ENCODE measurements around the gene CCDC197. TPM values are rescaled to one million over a fixed set of nuclear protein-coding genes. Genes with fewer than 3 reads are reported as not detected.

The CCDC197 gene
- total RNA-seq, 2 experiments from 2014 or later, result not detected

DNA sequence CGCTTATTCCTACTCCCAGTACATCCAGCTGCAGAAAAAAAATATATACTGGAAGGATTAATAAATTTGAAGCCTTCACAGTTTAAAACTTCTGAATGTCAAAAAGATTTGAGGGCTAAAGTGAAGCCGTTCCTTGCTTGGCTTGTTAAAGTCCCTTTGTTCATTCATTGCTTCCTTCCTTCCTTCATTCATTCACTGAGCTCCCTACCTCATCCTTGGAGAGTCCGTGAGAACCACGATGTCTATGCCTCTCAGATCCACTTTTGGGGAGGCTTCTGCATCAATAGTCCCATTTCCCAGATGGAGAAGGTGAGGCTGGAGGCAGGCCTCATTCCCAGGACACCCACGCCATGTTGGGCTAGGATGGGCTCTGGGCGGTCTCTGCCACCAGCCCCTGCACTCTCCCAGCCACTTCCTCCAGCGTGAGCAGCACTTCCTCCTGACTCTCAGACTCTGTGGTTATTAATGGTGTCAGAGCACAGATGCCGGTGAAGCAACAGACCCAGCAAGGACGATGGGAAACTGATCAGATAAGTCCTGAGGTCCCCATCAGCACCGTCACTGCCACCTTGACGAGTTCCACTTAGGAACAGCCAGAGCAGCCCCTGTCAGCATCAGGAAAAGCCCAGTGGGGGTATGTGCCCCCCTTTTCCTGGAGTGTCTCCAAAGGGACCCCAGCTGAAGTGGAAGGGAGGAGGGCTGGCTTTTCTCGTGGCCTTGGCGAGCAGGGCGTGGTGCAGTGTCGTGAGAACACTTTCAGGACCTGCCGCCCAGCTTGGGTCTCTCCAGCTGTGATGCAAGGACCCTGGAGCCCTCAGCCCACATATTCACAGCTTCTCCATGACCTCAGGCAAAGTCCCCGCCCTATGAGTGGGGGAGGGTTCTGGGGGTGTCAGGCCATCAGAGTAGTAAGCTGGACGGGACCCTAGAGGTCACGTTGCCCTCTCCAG lies 41.9 kb upstream of the CCDC197 start:
- ChIA-PET POLR2A (interaction anchor here (0.9 to 3.2 kb wide), 8 partner anchors 9 to 37 kb away, joined by 3 to 19 read pairs (median 4); no protein-coding TSS in a partner anchor), CTCF (interaction anchor here (0.8 to 12.0 kb wide), 9 partner anchors 13 to 177 kb away, joined by 3 to 170 read pairs (median 5); no protein-coding TSS in a partner anchor)
- H3K4me3 Mint-ChIP-seq, result peak overlapping the region; percentile 83
- H3K36me3 Mint-ChIP-seq (ENCODE audit: low read depth), result peaks cover 9% of the 10 kb centered on the region
- H3K27ac Mint-ChIP-seq, result peak overlapping the region; percentile 99
- peaks cover 87% of the 10 kb centered on the region for H3K4me1 Mint-ChIP-seq (ENCODE audit: low read depth)
- peak; percentile 25 for ATAC-seq
- no peaks in the 10 kb centered on the region for H3K27me3 Mint-ChIP-seq
- intact Hi-C loops (cut with micrococcal nuclease), result loop anchor here (10.0 kb wide), 1 partner anchor 180 kb away; no protein-coding TSS in a partner anchor
- H3K9me3 Mint-ChIP-seq, result no peaks in the 10 kb centered on the region
- TF ChIP-seq, protein P1, sequence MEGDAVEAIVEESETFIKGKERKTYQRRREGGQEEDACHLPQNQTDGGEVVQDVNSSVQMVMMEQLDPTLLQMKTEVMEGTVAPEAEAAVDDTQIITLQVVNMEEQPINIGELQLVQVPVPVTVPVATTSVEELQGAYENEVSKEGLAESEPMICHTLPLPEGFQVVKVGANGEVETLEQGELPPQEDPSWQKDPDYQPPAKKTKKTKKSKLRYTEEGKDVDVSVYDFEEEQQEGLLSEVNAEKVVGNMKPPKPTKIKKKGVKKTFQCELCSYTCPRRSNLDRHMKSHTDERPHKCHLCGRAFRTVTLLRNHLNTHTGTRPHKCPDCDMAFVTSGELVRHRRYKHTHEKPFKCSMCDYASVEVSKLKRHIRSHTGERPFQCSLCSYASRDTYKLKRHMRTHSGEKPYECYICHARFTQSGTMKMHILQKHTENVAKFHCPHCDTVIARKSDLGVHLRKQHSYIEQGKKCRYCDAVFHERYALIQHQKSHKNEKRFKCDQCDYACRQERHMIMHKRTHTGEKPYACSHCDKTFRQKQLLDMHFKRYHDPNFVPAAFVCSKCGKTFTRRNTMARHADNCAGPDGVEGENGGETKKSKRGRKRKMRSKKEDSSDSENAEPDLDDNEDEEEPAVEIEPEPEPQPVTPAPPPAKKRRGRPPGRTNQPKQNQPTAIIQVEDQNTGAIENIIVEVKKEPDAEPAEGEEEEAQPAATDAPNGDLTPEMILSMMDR (IDR thresholded peaks at IDR 0.05), result no peak
- DNase-seq, result peak; percentile 68

DNA sequence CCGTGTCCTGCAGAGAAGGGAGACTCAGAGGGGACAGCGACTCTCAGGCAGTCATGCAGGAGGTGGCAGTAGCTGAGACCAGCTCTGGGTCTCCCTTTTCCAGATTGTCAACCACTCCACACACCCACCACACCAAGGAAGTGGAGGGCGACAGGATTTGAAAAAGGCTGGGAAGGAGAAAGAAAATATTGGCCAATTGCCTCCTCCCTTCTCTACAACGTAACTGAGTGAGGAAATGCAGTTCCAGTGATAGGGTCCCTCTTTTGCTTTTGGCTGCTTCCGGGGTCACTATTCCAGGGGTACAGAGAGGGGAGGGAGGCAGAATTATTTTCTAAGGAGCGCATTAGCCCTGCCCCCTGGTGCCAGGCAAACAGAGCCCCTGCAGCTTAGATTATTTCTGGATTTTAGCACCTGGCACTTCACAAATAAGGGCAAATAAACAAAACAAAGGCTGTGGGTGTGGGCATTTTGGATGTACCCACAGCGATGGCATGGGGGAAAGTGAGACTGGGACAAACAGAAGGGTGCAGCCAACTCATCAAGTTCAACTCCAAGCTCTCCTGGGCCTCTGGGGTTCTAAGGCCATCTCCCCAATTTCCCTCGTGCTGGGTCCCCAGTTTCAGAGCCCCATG lies 41.1 kb upstream of the CCDC197 start:
- POLR2A ChIA-PET, result interaction anchor here (0.9 to 3.2 kb wide), 8 partner anchors 8 to 36 kb away, joined by 3 to 19 read pairs (median 4); no protein-coding TSS in a partner anchor
- no peaks in the 10 kb centered on the region for H3K27me3 Mint-ChIP-seq
- H3K36me3 Mint-ChIP-seq (ENCODE audit: low read depth), result peaks cover 9% of the 10 kb centered on the region
- H3K27ac Mint-ChIP-seq, result peak overlapping the region; percentile 99
- intact Hi-C loops (cut with micrococcal nuclease), result loop anchor here (10.0 kb wide), 1 partner anchor 179 kb away; no protein-coding TSS in a partner anchor
- ATAC-seq, result no peak
- TF ChIP-seq, protein P1 (IDR thresholded peaks at IDR 0.05), result no peak
- DNase-seq, result no peak
- no peaks in the 10 kb centered on the region for H3K9me3 Mint-ChIP-seq
- CTCF ChIA-PET, result interaction anchor here (1.3 to 12.0 kb wide), 7 partner anchors 15 to 176 kb away, joined by 3 to 170 read pairs (median 6); no protein-coding TSS in a partner anchor
- peak overlapping the region; percentile 83 for H3K4me3 Mint-ChIP-seq
- H3K4me1 Mint-ChIP-seq (ENCODE audit: low read depth), result peaks cover 90% of the 10 kb centered on the region

DNA sequence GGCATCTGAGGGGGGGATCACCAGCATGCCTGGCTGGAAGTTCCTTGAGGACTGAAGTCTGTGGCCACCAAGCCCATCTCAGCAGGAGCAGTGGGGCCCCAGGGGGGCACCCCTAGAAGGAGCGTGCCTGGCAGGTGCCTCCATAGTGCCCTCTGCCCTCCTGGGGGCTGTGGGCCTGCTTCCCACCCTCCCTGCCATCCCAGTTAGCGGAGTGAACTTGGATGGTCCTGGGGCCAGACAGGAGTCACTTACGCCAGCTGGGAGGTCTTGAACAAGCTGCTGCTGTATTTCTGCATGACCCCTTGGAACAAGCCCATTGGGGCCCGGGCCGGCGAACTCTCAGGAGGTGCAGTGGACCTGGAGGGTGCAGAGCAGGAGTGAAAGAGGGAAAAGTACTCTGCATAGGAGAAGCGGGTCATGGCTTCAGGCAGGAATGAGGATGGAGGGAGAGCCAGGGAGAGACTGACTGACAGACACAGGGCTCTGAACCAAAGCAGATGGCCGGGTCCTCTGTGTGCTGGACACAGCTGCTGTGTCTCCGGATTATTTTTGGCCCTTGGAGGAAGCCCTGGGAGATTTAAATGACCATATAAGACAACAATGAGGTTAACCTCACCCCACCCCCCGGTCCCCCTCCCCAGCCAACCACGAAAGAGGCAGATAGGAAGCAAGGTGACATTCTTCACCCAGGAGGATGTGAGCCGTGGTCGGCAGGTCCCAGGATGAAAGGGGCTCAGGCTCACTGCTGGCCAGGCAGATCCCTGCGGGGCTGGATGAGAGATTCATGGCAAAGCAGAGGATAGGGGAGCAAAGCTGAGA lies 40.4 kb upstream of the CCDC197 start:
- H3K27me3 Mint-ChIP-seq, result no peaks in the 10 kb centered on the region
- H3K27ac Mint-ChIP-seq, result peak overlapping the region; percentile 99
- peaks cover 11% of the 10 kb centered on the region for H3K36me3 Mint-ChIP-seq (ENCODE audit: low read depth)
- ATAC-seq (no peak), DNase-seq (no peak)
- peak overlapping the region; percentile 83 for H3K4me3 Mint-ChIP-seq
- POLR2A ChIA-PET, result interaction anchor here (0.9 to 3.2 kb wide), 5 partner anchors 9 to 22 kb away, joined by 4 to 19 read pairs (median 5); no protein-coding TSS in a partner anchor
- no peaks in the 10 kb centered on the region for H3K9me3 Mint-ChIP-seq
- intact Hi-C loops (cut with micrococcal nuclease), result loop anchor here (10.0 kb wide), 1 partner anchor 178 kb away; no protein-coding TSS in a partner anchor
- TF ChIP-seq, protein P1 (IDR thresholded peaks at IDR 0.05), result no peak
- H3K4me1 Mint-ChIP-seq (ENCODE audit: low read depth), result peaks cover 90% of the 10 kb centered on the region
- CTCF ChIA-PET, result interaction anchor here (0.9 to 12.0 kb wide), 7 partner anchors 14 to 48 kb away, joined by 3 to 170 read pairs (median 6); partner anchors contain the start of gene CCDC197

DNA sequence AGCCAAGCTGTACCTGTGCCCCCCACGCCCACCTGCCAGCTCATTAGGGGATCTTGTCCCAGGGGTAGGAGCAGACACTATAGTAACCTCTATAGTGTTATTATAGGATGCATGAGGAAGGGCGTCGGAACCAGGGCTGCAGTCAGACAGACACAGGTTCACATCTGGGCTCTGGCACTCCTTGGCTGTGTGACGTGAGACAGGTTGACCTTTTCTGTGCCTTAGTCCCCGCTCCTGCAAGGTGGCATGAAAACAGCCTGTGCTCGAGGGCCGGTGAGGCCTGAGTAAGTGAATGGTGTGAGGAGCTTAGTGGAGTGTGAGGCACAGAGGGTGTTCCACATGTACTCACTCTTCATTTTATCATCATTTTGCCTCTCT lies 39.8 kb upstream of the CCDC197 start:
- TF ChIP-seq, protein P1 (IDR thresholded peaks at IDR 0.05), result no peak
- Mint-ChIP-seq H3K27me3 (no peaks in the 10 kb centered on the region), H3K9me3 (no peaks in the 10 kb centered on the region), H3K4me3 (peak overlapping the region; percentile 83), H3K36me3 (ENCODE audit: low read depth) (peaks cover 14% of the 10 kb centered on the region), H3K27ac (peak overlapping the region; percentile 99), H3K4me1 (ENCODE audit: low read depth) (peaks cover 89% of the 10 kb centered on the region)
- DNase-seq (peak; percentile 42), ATAC-seq (no peak)
- intact Hi-C loops (cut with micrococcal nuclease), result loop anchor here (10.0 kb wide), 1 partner anchor 177 kb away; no protein-coding TSS in a partner anchor
- CTCF ChIA-PET, result interaction anchor here (0.9 to 12.0 kb wide), 4 partner anchors 14 to 43 kb away, joined by 3 to 170 read pairs (median 42); partner anchors contain the start of gene CCDC197
- POLR2A ChIA-PET, result interaction anchor here (0.9 to 3.2 kb wide), 2 partner anchors 15 to 21 kb away, joined by 4 to 19 read pairs; no protein-coding TSS in a partner anchor
